Panc1 (cell line): Measurements from ENCODE around the gene TIGD7. TPM values are rescaled to one million over a fixed set of nuclear protein-coding genes. Genes with fewer than 3 reads are reported as not detected.

Source experiments
- ATAC-seq: fragments of 200-7000 bp; cut with Tn5 transposase; 2 replicates; pipeline ENCODE4 v1.9.1; 2020; ENCODE audit warnings: mild to moderate bottlenecking, moderate library complexity
- BruUV-seq: library from RNA; stranded (reverse); fragments of 400-500 nt; replicated peaks from 2 replicates; lab custom pipeline; 2021; lab: Mats Ljungman, UMichigan
- CTCF ChIA-PET: fragments of 300-600 bp; sonication (Branson Sonifier 250); formaldehyde crosslinking; loops from one replicate; lab custom pipeline; 2022; ENCODE audit warnings: antibody characterized with exemption; lab: Charles Lee
- POLR2A ChIA-PET: fragments of 300-600 bp; sonication (Branson Sonifier 250); formaldehyde crosslinking; loops from one replicate; lab custom pipeline; 2022; ENCODE audit warnings: antibody characterized with exemption; lab: Charles Lee
- DNase-seq: peaks from one replicate; pipeline ENCODE4 v3.0.0-alpha.2; 2010; ENCODE audit warnings: low read depth, low spot score
- H3K27ac ChIP-seq: 2 replicates; pipeline ENCODE4 v1.5.1; 2011; ENCODE audit warnings: mild to moderate bottlenecking, low read length, inconsistent platforms
- H3K27me3 ChIP-seq: fragments of 200-500 bp; sonication (Bioruptor generic); 2 replicates; pipeline ENCODE4 v1.6.0; 2014; ENCODE audit warnings: low read length, inconsistent platforms; ENCODE audit not compliant: control insufficient read depth, insufficient read depth
- H3K36me3 ChIP-seq: fragments of 200-500 bp; sonication (Bioruptor generic); 2 replicates; pipeline ENCODE4 v1.5.1; 2014; ENCODE audit warnings: inconsistent platforms, mild to moderate bottlenecking, low read length, moderate library complexity; ENCODE audit not compliant: control insufficient read depth, insufficient read depth
- H3K4me1 ChIP-seq: 2 replicates; pipeline ENCODE4 v1.5.1; 2011; ENCODE audit warnings: inconsistent platforms, mild to moderate bottlenecking, low read length, moderate library complexity; ENCODE audit not compliant: control insufficient read depth, insufficient read depth
- H3K4me3 ChIP-seq, 2 experiments: 2 replicates each; pipeline ENCODE4 v1.5.1; 2011 to 2012; ENCODE audit warnings: low read depth in 2 of 2, low read length in 2 of 2, mild to moderate bottlenecking in 2 of 2, inconsistent platforms in 1 of 2, moderate library complexity in 1 of 2
- H3K9me3 ChIP-seq: fragments of 200-500 bp; sonication (Bioruptor generic); 2 replicates; pipeline ENCODE4 v1.5.1; 2014; ENCODE audit warnings: low read depth, mild to moderate bottlenecking, inconsistent platforms, low read length, moderate library complexity; ENCODE audit not compliant: control insufficient read depth, insufficient read depth
- POLR2AphosphoS5 ChIP-seq: IDR thresholded peaks from 2 replicates; pipeline ENCODE4 v1.6.1; 2012; ENCODE audit warnings: mild to moderate bottlenecking, low read depth, low read length, moderate library complexity
- SIN3A ChIP-seq: IDR thresholded peaks from 2 replicates; pipeline ENCODE4 v1.6.1; 2012; ENCODE audit warnings: low read depth, mild to moderate bottlenecking, low read length, moderate library complexity, borderline replicate concordance; ENCODE audit not compliant: insufficient read depth
- TCF7L2 ChIP-seq: IDR thresholded peaks from 2 replicates; pipeline ENCODE4 v1.6.1; 2011; ENCODE audit warnings: mild to moderate bottlenecking, low read depth, low read length, inconsistent platforms
- in situ Hi-C: cut with HindIII; loops from 2 replicates; pipeline ENCODE4 v1.10.0; 2016; ENCODE audit warnings: low sequenced_read_pairs, low pct_unique_long_range_greater_than_20kb
- intact Hi-C: fragments of 100-400 bp; cut with micrococcal nuclease; formaldehyde crosslinking; loops from one replicate; pipeline ENCODE4 v1.10.0; 2022; ENCODE audit not compliant: unreplicated experiment
- total RNA-seq: library from RNA; stranded (reverse); gene quantifications from one replicate; pipeline ENCODE4 v1.2.1, GENCODE V29; 2021; ENCODE audit not compliant: unreplicated experiment
- TF ChIP-seq, protein P1 (sequence below): fragments of 450-650 bp; IDR thresholded peaks from 2 replicates; pipeline ENCODE4 v1.5.1; 2017; ENCODE audit warnings: mild to moderate bottlenecking
- TF ChIP-seq, protein P2 (sequence below), 2 experiments: IDR thresholded peaks; 2 replicates each; pipeline ENCODE4 v1.6.1; 2011 to 2012; ENCODE audit warnings: low read depth in 2 of 2, control low read depth in 1 of 2, low read length in 1 of 2, mild to moderate bottlenecking in 1 of 2, moderate library complexity in 1 of 2; ENCODE audit not compliant: insufficient read depth in 1 of 2

Gene TIGD7
- total RNA-seq, 1 experiment from 2014 or later: 4.5 TPM

DNA sequence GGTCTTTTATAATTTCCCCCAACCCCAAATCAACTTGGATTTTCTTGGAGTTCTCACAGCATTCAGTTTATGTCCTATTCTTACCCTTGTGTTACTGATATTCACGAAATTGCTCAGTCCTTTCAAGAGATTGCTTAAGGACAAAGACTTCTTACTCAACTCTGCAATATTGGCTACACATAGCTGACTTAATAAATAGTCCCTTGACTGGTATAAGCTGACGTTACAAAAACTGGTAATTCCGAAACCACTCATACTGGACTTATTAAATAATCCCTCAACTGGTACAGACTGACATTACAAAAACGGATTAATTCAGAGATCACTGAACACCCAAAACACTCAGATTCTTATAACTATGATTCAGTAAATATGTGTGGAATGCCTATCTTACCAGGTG is 860 bp downstream of the TIGD7 start:
- intact Hi-C loops: no loop called here
- in situ Hi-C loops: no loop called here
- Histone ChIP-seq H3K9me3 (peaks cover 68% of the 10 kb centered on the region), H3K36me3 (no peaks in the 10 kb centered on the region), H3K4me3 (peak overlapping the region; percentile 63 to 72), H3K27ac (peak overlapping the region; percentile 89), H3K4me1 (no peaks in the 10 kb centered on the region; the same call in 1 of the 2 replicates), H3K27me3 (no peaks in the 10 kb centered on the region)
- BruUV-seq: no TSS peak
- TF ChIP-seq, protein P1, sequence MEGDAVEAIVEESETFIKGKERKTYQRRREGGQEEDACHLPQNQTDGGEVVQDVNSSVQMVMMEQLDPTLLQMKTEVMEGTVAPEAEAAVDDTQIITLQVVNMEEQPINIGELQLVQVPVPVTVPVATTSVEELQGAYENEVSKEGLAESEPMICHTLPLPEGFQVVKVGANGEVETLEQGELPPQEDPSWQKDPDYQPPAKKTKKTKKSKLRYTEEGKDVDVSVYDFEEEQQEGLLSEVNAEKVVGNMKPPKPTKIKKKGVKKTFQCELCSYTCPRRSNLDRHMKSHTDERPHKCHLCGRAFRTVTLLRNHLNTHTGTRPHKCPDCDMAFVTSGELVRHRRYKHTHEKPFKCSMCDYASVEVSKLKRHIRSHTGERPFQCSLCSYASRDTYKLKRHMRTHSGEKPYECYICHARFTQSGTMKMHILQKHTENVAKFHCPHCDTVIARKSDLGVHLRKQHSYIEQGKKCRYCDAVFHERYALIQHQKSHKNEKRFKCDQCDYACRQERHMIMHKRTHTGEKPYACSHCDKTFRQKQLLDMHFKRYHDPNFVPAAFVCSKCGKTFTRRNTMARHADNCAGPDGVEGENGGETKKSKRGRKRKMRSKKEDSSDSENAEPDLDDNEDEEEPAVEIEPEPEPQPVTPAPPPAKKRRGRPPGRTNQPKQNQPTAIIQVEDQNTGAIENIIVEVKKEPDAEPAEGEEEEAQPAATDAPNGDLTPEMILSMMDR: no peak
- no peak for TF ChIP-seq POLR2AphosphoS5
- no peak for TF ChIP-seq SIN3A
- TF ChIP-seq, protein P2, sequence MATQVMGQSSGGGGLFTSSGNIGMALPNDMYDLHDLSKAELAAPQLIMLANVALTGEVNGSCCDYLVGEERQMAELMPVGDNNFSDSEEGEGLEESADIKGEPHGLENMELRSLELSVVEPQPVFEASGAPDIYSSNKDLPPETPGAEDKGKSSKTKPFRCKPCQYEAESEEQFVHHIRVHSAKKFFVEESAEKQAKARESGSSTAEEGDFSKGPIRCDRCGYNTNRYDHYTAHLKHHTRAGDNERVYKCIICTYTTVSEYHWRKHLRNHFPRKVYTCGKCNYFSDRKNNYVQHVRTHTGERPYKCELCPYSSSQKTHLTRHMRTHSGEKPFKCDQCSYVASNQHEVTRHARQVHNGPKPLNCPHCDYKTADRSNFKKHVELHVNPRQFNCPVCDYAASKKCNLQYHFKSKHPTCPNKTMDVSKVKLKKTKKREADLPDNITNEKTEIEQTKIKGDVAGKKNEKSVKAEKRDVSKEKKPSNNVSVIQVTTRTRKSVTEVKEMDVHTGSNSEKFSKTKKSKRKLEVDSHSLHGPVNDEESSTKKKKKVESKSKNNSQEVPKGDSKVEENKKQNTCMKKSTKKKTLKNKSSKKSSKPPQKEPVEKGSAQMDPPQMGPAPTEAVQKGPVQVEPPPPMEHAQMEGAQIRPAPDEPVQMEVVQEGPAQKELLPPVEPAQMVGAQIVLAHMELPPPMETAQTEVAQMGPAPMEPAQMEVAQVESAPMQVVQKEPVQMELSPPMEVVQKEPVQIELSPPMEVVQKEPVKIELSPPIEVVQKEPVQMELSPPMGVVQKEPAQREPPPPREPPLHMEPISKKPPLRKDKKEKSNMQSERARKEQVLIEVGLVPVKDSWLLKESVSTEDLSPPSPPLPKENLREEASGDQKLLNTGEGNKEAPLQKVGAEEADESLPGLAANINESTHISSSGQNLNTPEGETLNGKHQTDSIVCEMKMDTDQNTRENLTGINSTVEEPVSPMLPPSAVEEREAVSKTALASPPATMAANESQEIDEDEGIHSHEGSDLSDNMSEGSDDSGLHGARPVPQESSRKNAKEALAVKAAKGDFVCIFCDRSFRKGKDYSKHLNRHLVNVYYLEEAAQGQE (IDR thresholded peaks at IDR 0.05; ENCODE audit: insufficient read depth in 1 of 2, low read depth in 2 of 2, low read length in 1 of 2): no peak
- TF ChIP-seq TCF7L2: no peak
- CTCF ChIA-PET: no interaction called here
- ATAC-seq (no peak), DNase-seq (no peak)
- POLR2A ChIA-PET: no interaction called here

DNA sequence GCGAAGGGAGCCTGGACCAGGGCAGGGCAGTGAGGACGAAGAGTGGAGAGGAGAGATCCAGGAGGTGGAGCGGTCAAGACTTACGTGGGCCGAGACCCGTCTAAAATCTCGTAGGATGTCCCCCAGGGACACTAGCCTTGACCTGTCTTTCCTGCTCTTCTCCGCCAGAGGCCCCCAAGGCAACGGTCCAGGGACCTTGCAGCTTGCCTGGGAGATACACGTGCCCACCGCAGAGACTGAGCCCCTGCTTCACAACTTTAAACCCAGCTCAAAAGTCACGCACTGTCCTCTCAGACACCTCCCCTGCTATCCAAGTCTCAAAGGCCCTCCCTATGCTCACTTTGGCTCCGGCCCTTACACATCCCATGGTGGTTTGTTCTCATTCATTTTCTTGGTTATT is 9.4 kb downstream of the TIGD7 start:
- POLR2A ChIA-PET: interaction anchor here (0.7 kb wide), 1 partner anchor 15 kb away, joined by 3 read pairs; no protein-coding TSS in a partner anchor
- peaks cover 84% of the 10 kb centered on the region for H3K9me3 ChIP-seq

More for the DNA sequence above, 9.4 kb downstream of the TIGD7 start:
- H3K27ac ChIP-seq: no peak overlapping the region
- H3K36me3 ChIP-seq: peaks cover 5% of the 10 kb centered on the region; the same call in 1 of the 2 replicates
- ATAC-seq: no peak
- no TSS peak for BruUV-seq
- H3K27me3 ChIP-seq: no peaks in the 10 kb centered on the region
- in situ Hi-C loops: no loop called here
- CTCF ChIA-PET: no interaction called here
- intact Hi-C loops: no loop called here
- no peak overlapping the region for H3K4me3 ChIP-seq
- TF ChIP-seq, protein P1: no peak
- TF ChIP-seq TCF7L2: no peak
- TF ChIP-seq, protein P2 (IDR thresholded peaks at IDR 0.05; ENCODE audit: insufficient read depth in 1 of 2, low read depth in 2 of 2, low read length in 1 of 2): no peak
- TF ChIP-seq POLR2AphosphoS5: no peak
- TF ChIP-seq SIN3A: no peak
- no peaks in the 10 kb centered on the region for H3K4me1 ChIP-seq
- no peak for DNase-seq
